ENCODE results near the gene ANAPC13. TPM values are rescaled to one million over a fixed set of nuclear protein-coding genes. Genes with fewer than 3 reads are reported as not detected.
A peak's percentile ranks its signal among the peaks of the same experiment; 100 is the strongest.

The ANAPC13 gene
- total RNA-seq, 3 donors from 2014 or later (not counting 1 experiment from before 2014, with no cell fraction given), result 16.1 to 20.4 (median 16.6) TPM

DNA sequence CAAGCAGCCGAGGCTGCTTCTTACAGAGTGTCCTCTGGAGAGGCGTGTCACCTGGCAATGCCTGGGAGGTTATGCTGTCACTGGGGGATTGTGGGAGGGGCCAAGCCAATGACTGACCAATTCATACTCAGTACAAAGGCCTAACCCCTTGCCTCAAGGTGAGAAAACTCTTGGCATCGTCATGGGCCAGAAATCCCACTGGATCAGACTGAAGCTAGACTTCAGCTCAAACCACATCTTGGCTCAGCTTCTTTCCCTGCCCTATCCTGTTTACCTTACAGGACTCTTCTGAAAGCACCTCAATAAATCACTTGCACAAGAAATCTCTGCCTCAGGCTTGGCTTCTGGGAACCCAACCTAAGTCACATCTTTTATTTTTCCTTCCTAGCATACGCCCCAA lies 9.5 kb downstream of the ANAPC13 start:
- peaks cover 52% of the 10 kb centered on the region for H3K36me3 ChIP-seq (ENCODE audit: control insufficient read depth, insufficient read depth, low read length)
- H3K9me3 ChIP-seq (ENCODE audit: control insufficient read depth, insufficient read depth, low read length), result no peaks in the 10 kb centered on the region
- no peaks in the 10 kb centered on the region for H3K9me3 Mint-ChIP-seq
- no peak overlapping the region for H3K4me3 Mint-ChIP-seq
- intact Hi-C loops (cut with micrococcal nuclease), result no loop called here
- WGBS (ENCODE audit: insufficient coverage), result 93% methylated on average over 3 of the region's 4 CpGs
- ATAC-seq (no peak), DNase-seq (no peak)
- no peaks in the 10 kb centered on the region for H3K27me3 ChIP-seq (ENCODE audit: control insufficient read depth, insufficient read depth, low read length)
- peak overlapping the region in 1 of 2 donors; percentile 24 for H3K27ac Mint-ChIP-seq
- H3K4me1 Mint-ChIP-seq, result no peaks in the 10 kb centered on the region
- H3K27me3 Mint-ChIP-seq (ENCODE audit: low read depth in 2 of 2), result no peaks in the 10 kb centered on the region
- TF ChIP-seq, protein P1, sequence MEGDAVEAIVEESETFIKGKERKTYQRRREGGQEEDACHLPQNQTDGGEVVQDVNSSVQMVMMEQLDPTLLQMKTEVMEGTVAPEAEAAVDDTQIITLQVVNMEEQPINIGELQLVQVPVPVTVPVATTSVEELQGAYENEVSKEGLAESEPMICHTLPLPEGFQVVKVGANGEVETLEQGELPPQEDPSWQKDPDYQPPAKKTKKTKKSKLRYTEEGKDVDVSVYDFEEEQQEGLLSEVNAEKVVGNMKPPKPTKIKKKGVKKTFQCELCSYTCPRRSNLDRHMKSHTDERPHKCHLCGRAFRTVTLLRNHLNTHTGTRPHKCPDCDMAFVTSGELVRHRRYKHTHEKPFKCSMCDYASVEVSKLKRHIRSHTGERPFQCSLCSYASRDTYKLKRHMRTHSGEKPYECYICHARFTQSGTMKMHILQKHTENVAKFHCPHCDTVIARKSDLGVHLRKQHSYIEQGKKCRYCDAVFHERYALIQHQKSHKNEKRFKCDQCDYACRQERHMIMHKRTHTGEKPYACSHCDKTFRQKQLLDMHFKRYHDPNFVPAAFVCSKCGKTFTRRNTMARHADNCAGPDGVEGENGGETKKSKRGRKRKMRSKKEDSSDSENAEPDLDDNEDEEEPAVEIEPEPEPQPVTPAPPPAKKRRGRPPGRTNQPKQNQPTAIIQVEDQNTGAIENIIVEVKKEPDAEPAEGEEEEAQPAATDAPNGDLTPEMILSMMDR (IDR thresholded peaks at IDR 0.05), result no peak
- no peaks in the 10 kb centered on the region for H3K4me1 ChIP-seq (ENCODE audit: control insufficient read depth, insufficient read depth, low read length)
- no peak overlapping the region for H3K27ac ChIP-seq (ENCODE audit: low read length)
- peaks cover 7% of the 10 kb centered on the region for H3K36me3 Mint-ChIP-seq
- H3K4me3 ChIP-seq (ENCODE audit: low read length), result no peak overlapping the region

DNA sequence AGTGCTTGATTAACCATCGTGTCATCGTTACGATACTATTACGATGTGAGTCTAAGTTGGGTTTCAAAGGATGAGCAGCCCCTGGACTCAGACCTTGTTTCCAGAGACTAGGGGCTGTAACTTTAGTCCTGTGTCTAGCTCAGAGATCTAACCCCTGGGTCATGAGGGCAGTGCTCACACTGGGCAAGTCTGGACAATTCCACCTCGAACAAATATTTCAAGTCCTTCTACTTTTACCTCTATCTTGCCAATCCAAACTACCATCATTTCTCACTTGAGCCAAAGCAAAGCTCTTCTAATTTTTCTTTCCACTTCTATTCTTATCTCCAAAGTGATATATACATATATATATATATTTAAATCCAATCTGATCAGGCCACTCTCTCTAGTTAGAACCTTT lies 10.8 kb downstream of the ANAPC13 start:
- H3K27me3 Mint-ChIP-seq (ENCODE audit: low read depth in 2 of 2), result no peaks in the 10 kb centered on the region
- WGBS (ENCODE audit: insufficient coverage), result 98% methylated on average over 5 of the region's 5 CpGs
- TF ChIP-seq, protein P1 (IDR thresholded peaks at IDR 0.05), result no peak

DNA sequence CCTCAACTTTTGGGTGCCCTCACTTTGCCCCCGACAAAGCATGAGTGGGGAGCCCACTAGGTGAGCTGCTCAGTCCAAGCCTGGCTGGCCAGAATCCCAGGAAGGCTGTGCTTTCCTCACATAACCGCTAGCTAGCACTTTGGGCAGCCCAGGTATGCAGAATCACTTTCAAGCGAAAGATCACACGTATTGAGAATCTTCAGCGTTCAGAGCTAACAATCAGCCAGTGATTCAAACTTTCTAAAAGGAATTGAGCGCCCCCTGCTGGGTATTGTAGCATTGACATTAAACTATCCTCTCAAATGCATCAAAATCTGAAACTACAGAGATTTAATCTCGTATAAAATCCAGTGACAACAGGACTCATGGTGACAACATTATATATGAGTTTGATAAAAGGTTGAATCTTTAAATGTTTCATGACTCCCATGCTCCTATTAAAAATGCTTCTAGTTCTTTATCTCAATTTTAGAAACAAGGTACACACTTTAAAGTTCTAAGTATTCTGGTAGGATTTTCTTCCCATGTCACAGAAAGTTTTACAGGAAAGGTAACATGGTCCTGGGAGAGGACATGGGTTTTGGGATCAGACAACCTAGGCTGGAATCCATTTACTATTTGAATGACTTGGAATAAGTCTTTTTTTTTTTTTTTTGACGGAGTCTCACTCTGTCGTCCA lies 11.8 kb downstream of the ANAPC13 start:
- H3K27ac Mint-ChIP-seq, result no peak overlapping the region
- no peaks in the 10 kb centered on the region for H3K9me3 Mint-ChIP-seq
- no peak overlapping the region for H3K4me3 Mint-ChIP-seq
- H3K27me3 Mint-ChIP-seq (ENCODE audit: low read depth in 2 of 2), result no peaks in the 10 kb centered on the region
- Histone ChIP-seq H3K27ac (ENCODE audit: low read length) (no peak overlapping the region), H3K9me3 (ENCODE audit: control insufficient read depth, insufficient read depth, low read length) (no peaks in the 10 kb centered on the region), H3K4me3 (ENCODE audit: low read length) (no peak overlapping the region), H3K27me3 (ENCODE audit: control insufficient read depth, insufficient read depth, low read length) (no peaks in the 10 kb centered on the region), H3K36me3 (ENCODE audit: control insufficient read depth, insufficient read depth, low read length) (peaks cover 35% of the 10 kb centered on the region), H3K4me1 (ENCODE audit: control insufficient read depth, insufficient read depth, low read length) (no peaks in the 10 kb centered on the region)
- intact Hi-C loops (cut with micrococcal nuclease), result loop anchor here (1.0 to 5.0 kb wide), 4 partner anchors 166 to 542 kb away; no protein-coding TSS in a partner anchor
- 35% methylated on average over 7 of the region's 9 CpGs for WGBS (ENCODE audit: insufficient coverage)
- TF ChIP-seq, protein P1 (IDR thresholded peaks at IDR 0.05), result peak; percentile 80
- H3K4me1 Mint-ChIP-seq, result no peaks in the 10 kb centered on the region
- H3K36me3 Mint-ChIP-seq, result peaks cover 7% of the 10 kb centered on the region
- peak; percentile 63 to 86 for DNase-seq
- peak; percentile 76 to 82 (median 77) for ATAC-seq

More for the DNA sequence above, 10.8 kb downstream of the ANAPC13 start:
- Mint-ChIP-seq H3K36me3 (peaks cover 7% of the 10 kb centered on the region), H3K4me3 (no peak overlapping the region), H3K4me1 (no peaks in the 10 kb centered on the region), H3K9me3 (no peaks in the 10 kb centered on the region), H3K27ac (no peak overlapping the region)
- no peaks in the 10 kb centered on the region for H3K4me1 ChIP-seq (ENCODE audit: control insufficient read depth, insufficient read depth, low read length)
- no peaks in the 10 kb centered on the region for H3K9me3 ChIP-seq (ENCODE audit: control insufficient read depth, insufficient read depth, low read length)
- DNase-seq, result no peak
- H3K4me3 ChIP-seq (ENCODE audit: low read length), result no peak overlapping the region
- intact Hi-C loops (cut with micrococcal nuclease), result loop anchor here (1.0 to 5.0 kb wide), 4 partner anchors 167 to 543 kb away; no protein-coding TSS in a partner anchor
- H3K27ac ChIP-seq (ENCODE audit: low read length), result no peak overlapping the region
- ATAC-seq, result no peak
- H3K27me3 ChIP-seq (ENCODE audit: control insufficient read depth, insufficient read depth, low read length), result no peaks in the 10 kb centered on the region
- peaks cover 38% of the 10 kb centered on the region for H3K36me3 ChIP-seq (ENCODE audit: control insufficient read depth, insufficient read depth, low read length)
